ENCODE results near the gene LIX1. TPM values are rescaled to one million over a fixed set of nuclear protein-coding genes. Genes with fewer than 3 reads are reported as not detected.
"Not testable (repeated sequence)": the region's sequence is repeated elsewhere in the genome, so short reads cannot be mapped to it uniquely, and the experiment has no call there.

The LIX1 gene
- total RNA-seq, 1 donor from 2014 or later = not detected

GRCh38 chr5:97150401-97150800 is 8.0 kb upstream of the LIX1 start:
- no peak for ATAC-seq
- intact Hi-C loops (cut with DNase I) = no loop called here
- DNase-seq (ENCODE audit: missing footprints) = no peak

- DNase-seq (ENCODE audit: missing footprints) = no peak
- intact Hi-C loops (cut with DNase I) = no loop called here
These were observed 7.3 kb upstream of the LIX1 start for GRCh38 chr5:97149709-97150108.

GRCh38 chr5:97148288-97148687 is 5.9 kb upstream of the LIX1 start:
- intact Hi-C loops (cut with DNase I) = no loop called here
- ATAC-seq (no peak), DNase-seq (ENCODE audit: missing footprints) (no peak)

More at GRCh38 chr5:97149709-97150108, 7.3 kb upstream of the LIX1 start:
- no peak for ATAC-seq

GRCh38 chr5:97143704-97144103 is 1.3 kb upstream of the LIX1 start:
- DNase-seq (ENCODE audit: missing footprints) = no peak
- no peak for ATAC-seq
- intact Hi-C loops (cut with DNase I) = loop anchor here (5.0 kb wide), 2 partner anchors 101 to 276 kb away; no protein-coding TSS in a partner anchor

GRCh38 chr5:97141539-97141938 is 872 bp downstream of the LIX1 start:
- no peak for DNase-seq (ENCODE audit: missing footprints)
- intact Hi-C loops (cut with DNase I) = loop anchor here (5.0 kb wide), 2 partner anchors 99 to 274 kb away; no protein-coding TSS in a partner anchor
- no peak for ATAC-seq

GRCh38 chr5:97141031-97141430 is 1.4 kb downstream of the LIX1 start:
- intact Hi-C loops (cut with DNase I) = loop anchor here (5.0 kb wide), 2 partner anchors 99 to 274 kb away; no protein-coding TSS in a partner anchor
- ATAC-seq (no peak), DNase-seq (ENCODE audit: missing footprints) (no peak)

- intact Hi-C loops (cut with DNase I) = loop anchor here (5.0 kb wide), 2 partner anchors 98 to 273 kb away; no protein-coding TSS in a partner anchor
- peak; percentile 82 for ATAC-seq
- not testable (repeated sequence) for DNase-seq (ENCODE audit: missing footprints)
These were observed 2.2 kb downstream of the LIX1 start for GRCh38 chr5:97140250-97140649.

GRCh38 chr5:97136475-97136874 is 5.9 kb downstream of the LIX1 start:
- intact Hi-C loops (cut with DNase I) = no loop called here
- ATAC-seq = no peak

GRCh38 chr5:97135868-97136267 is 6.5 kb downstream of the LIX1 start:
- ATAC-seq (no peak), DNase-seq (ENCODE audit: missing footprints) (no peak)
- intact Hi-C loops (cut with DNase I) = no loop called here

More at GRCh38 chr5:97136475-97136874, 5.9 kb downstream of the LIX1 start:
- DNase-seq (ENCODE audit: missing footprints) = no peak

- no peak for DNase-seq (ENCODE audit: missing footprints)
- intact Hi-C loops (cut with DNase I) = no loop called here
- ATAC-seq = no peak
These were observed 7.8 kb downstream of the LIX1 start for GRCh38 chr5:97134634-97135033.

GRCh38 chr5:97133101-97133500 is 9.3 kb downstream of the LIX1 start:
- no peak for DNase-seq (ENCODE audit: missing footprints)
- intact Hi-C loops (cut with DNase I) = no loop called here

GRCh38 chr5:97131921-97132320 is 10.5 kb downstream of the LIX1 start:
- intact Hi-C loops (cut with DNase I) = no loop called here
- no peak for ATAC-seq
- DNase-seq (ENCODE audit: missing footprints) = no peak

More at GRCh38 chr5:97133101-97133500, 9.3 kb downstream of the LIX1 start:
- no peak for ATAC-seq

- no peak for ATAC-seq
- no peak for DNase-seq (ENCODE audit: missing footprints)
- intact Hi-C loops (cut with DNase I) = no loop called here
These were observed 11.2 kb downstream of the LIX1 start for GRCh38 chr5:97131139-97131710.

GRCh38 chr5:97127727-97128126 is 14.7 kb downstream of the LIX1 start:
- ATAC-seq (no peak), DNase-seq (ENCODE audit: missing footprints) (no peak)
- intact Hi-C loops (cut with DNase I) = no loop called here

GRCh38 chr5:97125125-97125683 is 17.2 kb downstream of the LIX1 start:
- intact Hi-C loops (cut with DNase I) = no loop called here
- DNase-seq (ENCODE audit: missing footprints) (no peak), ATAC-seq (no peak)

- intact Hi-C loops (cut with DNase I) = no loop called here
- no peak for ATAC-seq
- no peak for DNase-seq (ENCODE audit: missing footprints)
These were observed 18.1 kb downstream of the LIX1 start for GRCh38 chr5:97124335-97124734.

- DNase-seq (ENCODE audit: missing footprints) (no peak), ATAC-seq (no peak)
- intact Hi-C loops (cut with DNase I) = no loop called here
These were observed 20.6 kb downstream of the LIX1 start for GRCh38 chr5:97121848-97122247.

- no peak for DNase-seq (ENCODE audit: missing footprints)
- intact Hi-C loops (cut with DNase I) = no loop called here
- no peak for ATAC-seq
These were observed 22.2 kb downstream of the LIX1 start for GRCh38 chr5:97120195-97120594.

- no peak for DNase-seq (ENCODE audit: missing footprints)
- intact Hi-C loops (cut with DNase I) = loop anchor here (1.0 kb wide), 1 partner anchor 40 kb away; no protein-coding TSS in a partner anchor
- ATAC-seq = no peak
These were observed 23.4 kb downstream of the LIX1 start for GRCh38 chr5:97119007-97119390.

- DNase-seq (ENCODE audit: missing footprints) (no peak), ATAC-seq (no peak)
- intact Hi-C loops (cut with DNase I) = loop anchor here (1.0 kb wide), 1 partner anchor 41 kb away; no protein-coding TSS in a partner anchor
These were observed 24.0 kb downstream of the LIX1 start for GRCh38 chr5:97118261-97119006.

Data from Right ventricle myocardium inferior (tissue), 1 donor.